HG03342 (cell line): ENCODE measurements around the gene ELOVL2.

Experiments used
- ATAC-seq: cut with Tn5 transposase; IDR thresholded peaks from one replicate; pipeline ENCODE4 v1.9.1; 2021; ENCODE audit warnings: mild to moderate bottlenecking, moderate library complexity; ENCODE audit not compliant: unreplicated experiment

Gene ELOVL2

GRCh38 chr6:10933126-10933525 lies 111.0 kb downstream of the ELOVL2 start:
- ATAC-seq = no peak
